ENCODE measurements around the gene SIGLEC10. TPM values are rescaled to one million over a fixed set of nuclear protein-coding genes. Genes with fewer than 3 reads are reported as not detected.
A peak's percentile ranks its signal among the peaks of the same experiment; 100 is the strongest.
"Not testable (repeated sequence)": the region's sequence is repeated elsewhere in the genome, so short reads cannot be mapped to it uniquely, and the experiment has no call there.

Gene SIGLEC10
- total RNA-seq, 2 donors from 2014 or later = 1.4 to 1.6 TPM

DNA sequence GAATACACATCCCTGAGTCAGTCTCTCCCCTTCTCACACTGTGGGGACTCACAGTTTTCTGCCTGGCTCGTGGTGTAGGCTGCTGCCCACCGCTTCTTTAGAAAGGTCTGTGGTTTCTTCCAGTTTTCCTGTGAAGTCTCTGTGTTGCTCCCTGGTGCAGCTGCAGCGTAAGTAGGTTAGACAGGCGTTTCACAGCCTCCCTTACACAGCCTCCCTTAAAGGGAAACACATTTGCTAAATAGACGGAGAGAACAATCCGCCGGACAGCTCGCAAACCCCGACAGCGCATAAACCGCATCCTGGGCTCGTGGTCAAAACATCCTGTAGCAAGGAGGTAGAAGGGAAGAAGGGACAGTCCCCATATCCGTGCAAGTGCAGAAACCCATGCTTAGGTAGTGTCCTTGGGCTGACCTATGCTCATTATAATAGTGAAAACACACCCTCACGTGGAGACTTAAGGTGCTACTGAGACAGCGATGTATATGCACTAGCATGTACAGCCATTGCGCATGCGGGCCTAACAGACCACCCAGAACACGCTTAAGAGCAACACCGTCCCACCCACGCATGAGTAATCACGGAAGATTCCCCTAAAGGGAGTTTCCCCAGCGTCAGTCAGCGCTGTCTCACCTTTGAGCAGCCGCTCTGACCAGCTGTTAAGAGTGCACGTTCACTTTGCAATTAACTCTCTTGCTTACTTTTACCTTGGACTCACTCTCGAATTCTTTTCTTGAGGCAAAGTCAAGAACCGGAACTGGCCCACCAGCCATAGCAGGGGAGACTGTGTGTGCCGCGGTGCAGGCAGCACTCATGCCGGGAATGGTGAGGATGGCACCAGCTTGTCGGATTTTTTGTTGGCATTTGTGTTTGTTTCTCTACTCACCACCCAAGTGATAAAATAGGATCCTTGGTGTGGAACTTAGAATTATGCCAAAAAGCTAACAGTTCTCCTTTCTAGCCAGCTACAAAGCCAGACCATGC is 24.3 kb upstream of the SIGLEC10 start:
- ATAC-seq = peak; percentile 21 to 68
- intact Hi-C loops (cut with DNase I) = no loop called here
- no peak for DNase-seq

- intact Hi-C loops (cut with DNase I) = no loop called here
- no peak for DNase-seq
- peak in 1 of 2 donors; percentile 17 for ATAC-seq
Measured at GRCh38 chr19:51440846-51441409, 23.5 kb upstream of the SIGLEC10 start.

DNA sequence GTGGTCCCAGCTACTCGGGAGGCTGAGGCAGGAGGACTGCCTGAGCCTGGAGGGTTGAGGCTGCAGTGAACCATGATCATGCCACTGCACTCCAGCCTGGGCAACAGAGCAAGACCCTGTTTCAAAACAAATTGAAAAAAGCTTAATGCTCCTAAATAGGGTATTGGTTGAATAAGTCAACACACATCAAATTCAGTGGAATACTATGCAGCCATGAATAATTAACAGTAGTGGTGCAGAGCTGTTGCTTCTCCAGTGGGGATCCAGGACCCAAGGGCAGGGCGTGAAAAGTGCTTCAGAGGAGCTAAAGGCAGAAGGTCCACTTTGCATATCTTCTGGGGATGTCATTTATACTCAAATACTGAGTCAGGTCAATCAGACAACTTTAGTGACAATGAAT is 22.6 kb upstream of the SIGLEC10 start:
- ATAC-seq = no peak
- no peak for DNase-seq
- intact Hi-C loops (cut with DNase I) = no loop called here

DNA sequence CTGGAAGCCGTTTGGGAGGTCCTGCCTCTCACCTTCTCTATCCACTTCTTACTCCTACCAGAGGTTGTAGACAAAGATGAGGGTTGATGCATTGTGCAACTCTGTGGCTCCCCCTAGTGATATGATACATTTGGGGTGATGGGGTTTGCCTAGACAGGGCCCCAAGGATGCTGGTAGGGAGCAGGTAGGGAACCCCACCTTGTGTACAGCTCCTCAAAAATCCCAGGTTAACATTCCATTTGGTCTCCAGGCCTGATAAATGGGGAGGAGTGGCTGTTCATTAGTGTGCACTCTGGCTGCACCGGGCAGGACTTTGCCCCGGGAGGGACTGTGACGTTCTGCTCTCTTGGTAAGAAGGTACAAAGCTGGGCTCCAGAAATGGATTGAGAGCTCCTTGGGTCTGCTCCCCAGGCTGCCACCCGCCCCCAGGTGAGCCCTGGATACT is 21.6 kb upstream of the SIGLEC10 start:
- DNase-seq (no peak), ATAC-seq (peak in 1 of 2 donors; percentile 35)
- intact Hi-C loops (cut with DNase I) = no loop called here

GRCh38 chr19:51434456-51434855 is 17.0 kb upstream of the SIGLEC10 start:
- ATAC-seq = no peak
- no peak for DNase-seq
- intact Hi-C loops (cut with DNase I) = no loop called here

DNA sequence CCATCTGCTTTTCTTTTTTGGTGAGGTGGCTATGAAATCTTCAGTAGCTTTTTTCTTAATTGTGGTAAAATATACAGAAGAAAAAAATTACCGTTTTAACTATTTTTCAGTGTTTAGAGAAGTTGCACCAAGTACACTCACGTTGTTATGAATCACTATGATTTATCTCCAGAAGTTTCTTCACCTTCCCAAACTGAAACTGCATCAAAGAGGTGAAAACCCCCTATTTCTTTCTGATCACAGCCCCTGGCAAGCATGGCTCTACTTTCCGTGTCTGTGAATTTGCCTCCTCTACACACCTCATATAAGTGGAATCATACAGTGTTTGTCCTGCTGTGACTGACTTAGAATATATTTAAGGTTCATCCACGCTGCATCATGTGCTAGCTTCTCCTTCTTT is 15.6 kb upstream of the SIGLEC10 start:
- ATAC-seq = no peak
- intact Hi-C loops (cut with DNase I) = no loop called here

DNA sequence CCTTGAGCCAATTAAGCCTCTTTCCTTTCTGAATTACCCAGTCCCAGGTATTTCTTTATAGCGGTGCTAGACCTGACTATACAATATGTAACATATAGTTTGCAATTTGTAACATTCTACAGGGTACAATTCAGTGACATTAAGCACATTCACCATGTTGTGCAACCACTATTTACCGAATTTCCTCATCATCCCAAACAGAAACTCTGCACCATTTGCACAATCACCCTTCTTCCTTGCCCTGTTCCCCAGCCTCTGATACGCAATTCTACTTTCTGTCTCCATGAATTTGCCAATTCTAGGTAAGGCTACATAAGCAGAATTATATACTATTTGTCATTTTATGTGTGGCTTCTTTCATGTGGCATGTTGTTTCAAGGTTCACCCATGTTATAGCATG is 13.7 kb upstream of the SIGLEC10 start:
- intact Hi-C loops (cut with DNase I) = no loop called here
- ATAC-seq = no peak
- DNase-seq = no peak

More for the DNA sequence above, 15.6 kb upstream of the SIGLEC10 start:
- no peak for DNase-seq

GRCh38 chr19:51430221-51430620 is 12.8 kb upstream of the SIGLEC10 start:
- DNase-seq (no peak), ATAC-seq (no peak)
- intact Hi-C loops (cut with DNase I) = no loop called here

DNA sequence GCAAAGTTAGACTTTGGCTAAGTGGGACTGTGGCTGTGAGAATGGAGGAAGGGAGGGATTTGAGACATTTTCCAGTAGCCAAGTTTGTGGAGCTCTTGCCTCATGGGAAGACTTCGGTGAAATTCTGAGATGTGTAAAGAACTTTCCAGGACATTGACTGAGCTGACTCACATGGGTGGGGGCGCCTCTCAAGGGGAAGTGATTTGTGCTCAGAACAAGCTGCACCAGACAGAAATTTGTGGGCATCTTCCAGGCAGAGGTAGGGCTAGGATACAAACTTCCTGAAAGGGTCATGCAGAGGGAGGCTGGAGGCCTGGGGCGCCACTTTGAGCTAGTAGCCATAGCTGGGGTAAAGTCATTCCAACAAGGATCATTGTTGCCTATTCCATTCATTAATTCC is 9.8 kb upstream of the SIGLEC10 start:
- peak; percentile 34 for DNase-seq
- intact Hi-C loops (cut with DNase I) = no loop called here

GRCh38 chr19:51422053-51422448 is 4.6 kb upstream of the SIGLEC10 start:
- DNase-seq = peak; percentile 86
- peak; percentile 87 to 90 for ATAC-seq
- intact Hi-C loops (cut with DNase I) = no loop called here

More for the DNA sequence above, 9.8 kb upstream of the SIGLEC10 start:
- ATAC-seq = no peak

DNA sequence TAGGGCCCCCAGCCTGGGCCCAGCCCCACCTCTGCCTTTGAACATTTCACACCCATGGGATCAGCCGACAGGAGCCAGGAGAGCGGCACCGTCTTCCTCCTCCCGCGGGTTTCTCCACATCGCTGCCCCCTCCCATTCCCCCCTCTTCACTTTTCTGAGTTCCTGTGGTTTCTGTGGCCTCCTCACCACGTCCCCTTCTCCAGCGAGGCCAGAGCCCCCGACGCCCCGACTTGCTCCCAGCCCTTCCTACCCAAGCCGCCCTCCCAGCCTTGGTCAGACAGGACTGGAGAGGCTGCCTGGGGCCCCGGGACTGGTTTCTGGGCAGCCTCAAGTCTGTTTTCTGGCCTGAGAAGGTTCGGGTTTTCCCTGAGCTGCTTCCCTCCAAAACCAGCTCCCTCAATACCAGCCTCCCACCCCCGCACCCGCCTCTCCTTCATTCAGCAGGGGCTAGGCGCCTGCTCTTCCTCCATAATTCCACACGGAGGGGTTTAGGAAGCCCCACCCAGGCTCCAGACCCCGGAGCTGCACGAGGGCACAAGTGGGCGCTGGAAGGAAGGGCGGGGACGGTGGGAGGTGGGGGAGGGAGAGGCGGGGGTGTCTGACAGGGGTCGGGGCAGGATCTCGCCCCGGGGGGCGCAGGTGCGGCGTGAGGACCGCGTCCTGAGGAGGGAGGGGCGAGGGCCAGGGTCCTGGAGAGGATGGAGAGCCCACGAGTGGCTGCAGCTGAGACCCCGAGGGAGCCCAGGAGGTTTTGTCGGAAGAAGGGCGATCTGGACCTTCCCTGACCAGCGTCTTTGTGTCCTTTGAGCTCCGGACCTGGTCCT is 4.0 kb upstream of the SIGLEC10 start:
- no peak for DNase-seq
- intact Hi-C loops (cut with DNase I) = no loop called here
- no peak for ATAC-seq

DNA sequence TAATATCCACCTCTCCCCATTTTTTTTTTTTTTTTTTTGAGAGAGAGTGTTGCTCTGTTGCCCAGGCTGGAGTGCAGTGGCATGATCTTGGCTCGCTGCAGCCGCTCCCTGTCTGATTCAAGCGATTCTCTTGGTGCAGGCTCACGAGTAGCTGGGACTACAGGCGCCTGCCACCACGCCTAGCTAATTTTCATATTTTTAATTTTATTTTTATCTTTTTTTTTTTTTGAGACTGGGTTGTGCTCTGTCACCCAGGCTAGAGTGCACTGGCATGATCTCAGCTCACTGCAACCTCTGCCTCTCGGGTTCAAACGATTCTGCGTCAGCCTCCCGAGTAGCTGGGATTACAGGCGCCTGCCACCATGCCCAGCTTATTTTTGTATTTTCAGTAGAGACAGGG is 3.1 kb upstream of the SIGLEC10 start:
- intact Hi-C loops (cut with DNase I); ATAC-seq; DNase-seq: not testable (repeated sequence)

- DNase-seq (no peak), ATAC-seq (no peak)
- intact Hi-C loops (cut with DNase I) = no loop called here
Measured at GRCh38 chr19:51418707-51419106, 1.3 kb upstream of the SIGLEC10 start.

- no peak for DNase-seq
- intact Hi-C loops (cut with DNase I) = no loop called here
- ATAC-seq = peak in 1 of 2 donors; percentile 8
Measured at GRCh38 chr19:51417810-51418157, 342 bp upstream of the SIGLEC10 start.

- ATAC-seq; intact Hi-C loops (cut with DNase I); DNase-seq: not testable (repeated sequence)
Measured at GRCh38 chr19:51416422-51416821, 1.0 kb downstream of the SIGLEC10 start.

DNA sequence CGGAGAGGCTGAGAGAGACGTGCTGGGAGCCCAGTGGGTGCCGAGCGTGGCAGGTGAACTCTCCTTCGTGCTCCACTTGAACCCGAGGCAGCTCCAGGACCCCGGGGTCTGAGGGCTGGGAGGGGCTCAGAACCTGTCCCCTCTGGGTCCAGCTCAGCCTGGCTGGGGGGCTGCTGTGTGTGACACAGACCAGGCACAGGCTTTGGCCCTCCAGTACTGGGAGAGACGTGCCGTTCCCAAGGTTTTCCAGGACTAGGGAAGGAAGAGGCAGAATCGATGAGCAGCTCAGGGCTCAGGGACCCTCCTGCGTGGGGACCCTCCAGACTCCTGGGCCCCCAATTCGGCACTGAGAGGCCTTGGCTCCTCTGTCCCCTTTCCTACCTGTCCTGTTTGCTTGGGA is 2.3 kb downstream of the SIGLEC10 start:
- DNase-seq = no peak
- ATAC-seq = no peak
- intact Hi-C loops (cut with DNase I) = no loop called here

DNA sequence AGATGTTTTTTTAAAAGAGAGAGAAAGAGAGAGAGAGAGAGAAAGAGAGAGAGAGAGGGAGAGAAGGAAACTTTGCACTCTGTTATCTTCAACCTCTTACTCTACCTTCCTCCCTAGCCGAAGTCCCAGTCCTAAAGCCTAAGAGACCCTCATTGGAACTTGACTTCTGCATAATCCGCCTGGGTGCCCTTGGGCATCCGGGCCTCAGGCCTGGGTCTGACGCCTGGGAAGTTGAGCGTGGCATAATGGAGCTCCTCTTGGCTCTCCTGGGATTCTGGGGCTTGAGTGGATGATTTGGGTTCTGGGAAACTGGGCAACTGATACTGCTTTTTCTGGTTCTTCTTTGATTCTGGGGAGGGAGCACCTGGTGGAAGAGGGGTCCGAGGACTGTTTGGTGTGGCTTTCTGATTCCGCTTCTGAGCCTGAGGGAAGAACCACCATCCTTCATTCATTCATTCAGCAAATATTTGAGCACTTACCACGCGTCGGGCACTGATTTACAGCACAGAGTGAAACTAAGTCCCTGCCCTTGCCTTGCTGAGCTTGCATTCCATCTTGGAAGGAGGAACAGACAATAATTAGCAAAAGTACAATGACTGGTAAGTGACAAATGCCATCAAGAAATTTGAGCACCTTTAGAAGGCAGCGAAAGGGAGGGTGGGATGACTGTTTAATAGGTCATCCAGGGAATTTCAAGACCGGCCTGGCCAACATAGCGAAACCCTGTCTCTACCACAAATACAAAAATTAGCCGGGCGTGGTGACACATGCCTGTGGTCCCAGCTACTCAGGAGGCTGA is 6.3 kb downstream of the SIGLEC10 start:
- ATAC-seq (no peak), DNase-seq (no peak)
- intact Hi-C loops (cut with DNase I) = no loop called here

- ATAC-seq = peak in 1 of 2 donors; percentile 60
Measured at GRCh38 chr19:51407511-51408131, 9.8 kb downstream of the SIGLEC10 start.

More at GRCh38 chr19:51407511-51408131, 9.8 kb downstream of the SIGLEC10 start:
- DNase-seq = no peak
- intact Hi-C loops (cut with DNase I) = loop anchor here in 1 of 2 donors (10.0 kb wide), 1 partner anchor 73 kb away; no protein-coding TSS in a partner anchor
